Smooth muscle cell (in vitro differentiated cells): ENCODE data around the gene HEG1. TPM values are rescaled to one million over a fixed set of nuclear protein-coding genes. Genes with fewer than 3 reads are reported as not detected.

Experiments used
- DNase-seq: peaks from one replicate; lab custom pipeline; 2025; ENCODE audit not compliant: unreplicated experiment; lab: John Stamatoyannopoulos, UW
- H2AFZ ChIP-seq: fragments of 200-600 bp; sonication (generic); 2 replicates; pipeline ENCODE4 v1.6.0; 2016; ENCODE audit warnings: antibody characterized with exemption, low read depth, mild to moderate bottlenecking
- H3F3A ChIP-seq: fragments of 200-600 bp; sonication (generic); 2 replicates; pipeline ENCODE4 v1.6.0; 2017; ENCODE audit warnings: antibody characterized with exemption, low read depth
- H3K27ac ChIP-seq: fragments of 200-600 bp; sonication (generic); 2 replicates; pipeline ENCODE4 v1.5.1; 2016; ENCODE audit warnings: low read depth, mild to moderate bottlenecking
- H3K27me3 ChIP-seq: fragments of 200-600 bp; sonication (generic); 2 replicates; pipeline ENCODE4 v1.6.1; 2016; ENCODE audit warnings: low read depth, mild to moderate bottlenecking
- H3K36me3 ChIP-seq: fragments of 200-600 bp; sonication (generic); 2 replicates; pipeline ENCODE4 v1.5.1; 2016; ENCODE audit warnings: low read depth
- H3K4me1 ChIP-seq: fragments of 200-600 bp; sonication (generic); 2 replicates; pipeline ENCODE4 v1.5.1; 2016; ENCODE audit warnings: low read depth
- H3K4me2 ChIP-seq: fragments of 200-600 bp; sonication (generic); 2 replicates; pipeline ENCODE4 v1.6.0; 2016; ENCODE audit warnings: mild to moderate bottlenecking
- H3K4me3 ChIP-seq: fragments of 200-600 bp; sonication (generic); 2 replicates; pipeline ENCODE4 v1.5.1; 2016; ENCODE audit warnings: mild to moderate bottlenecking
- H3K79me2 ChIP-seq: fragments of 200-600 bp; sonication (generic); 2 replicates; pipeline ENCODE4 v1.6.0; 2016; ENCODE audit warnings: low read depth, mild to moderate bottlenecking
- H3K9ac ChIP-seq: fragments of 200-600 bp; sonication (generic); 2 replicates; pipeline ENCODE4 v1.6.0; 2016; ENCODE audit warnings: low read depth
- H3K9me3 ChIP-seq: fragments of 200-600 bp; sonication (generic); replicated peaks from 2 replicates; pipeline ENCODE4 v1.5.1; 2016; ENCODE audit warnings: low read depth
- H4K20me1 ChIP-seq: fragments of 200-600 bp; sonication (generic); 2 replicates; pipeline ENCODE4 v1.6.0; 2016; ENCODE audit warnings: low read depth
- CTCF ChIP-seq: fragments of 200-600 bp; sonication (generic); IDR thresholded peaks from 2 replicates; pipeline ENCODE4 v1.5.1; 2017; ENCODE audit warnings: borderline replicate concordance, mild to moderate bottlenecking, antibody characterized with exemption; ENCODE audit not compliant: insufficient read depth, poor library complexity, severe bottlenecking
- WGBS: methylation state at CpG from one replicate; pipeline ENCODE4 v1.1.7; 2016; ENCODE audit warnings: low lambda C conversion rate; 5-methylcytosine and 5-hydroxymethylcytosine counted together
- polyA plus RNA-seq: library from polyadenylated mRNA; unstranded; fragments of >200 nt; fragmentation: Nextera tagmentation; extraction: Ambion mirVana; gene quantifications from 2 replicates; pipeline ENCODE4 v1.2.1, GENCODE V29; 2016
- total RNA-seq: library from RNA; depleted of rRNA; stranded (reverse); fragments of >200 nt; gene quantifications from 2 replicates; pipeline ENCODE4 v1.2.3, GENCODE V29; 2014

HEG1 gene
- total and polyA plus RNA-seq, 2 experiments from 2014 or later = 28.0 to 50.3 TPM

- 56% methylated on average over 7 of the region's 7 CpGs for WGBS
- Histone ChIP-seq H4K20me1 (no peaks in the 10 kb centered on the region), H3K79me2 (no peaks in the 10 kb centered on the region), H3K4me1 (no peaks in the 10 kb centered on the region), H3F3A (peaks cover 7% of the 10 kb centered on the region), H3K27ac (peak overlapping the region; percentile 89), H3K9ac (peak overlapping the region; percentile 46), H3K36me3 (peaks cover 4% of the 10 kb centered on the region), H3K4me3 (no peak overlapping the region), H3K4me2 (peak overlapping the region; percentile 38), H3K9me3 (no peaks in the 10 kb centered on the region), H3K27me3 (no peaks in the 10 kb centered on the region), H2AFZ (no peak overlapping the region)
- no peak for DNase-seq
- TF ChIP-seq CTCF = peak; percentile 45
Measured at GRCh38 chr3:124986192-124987143, 69.3 kb downstream of the HEG1 start.

- no peaks in the 10 kb centered on the region for H4K20me1 ChIP-seq
- no peaks in the 10 kb centered on the region for H3K36me3 ChIP-seq
- H3K4me1 ChIP-seq = no peaks in the 10 kb centered on the region
- H3K27ac ChIP-seq = peak overlapping the region; percentile 89
- WGBS = 26% methylated on average over 4 of the region's 4 CpGs
- H3K4me2 ChIP-seq = peak overlapping the region; percentile 38
- no peak overlapping the region for H3K4me3 ChIP-seq
- no peak for TF ChIP-seq CTCF
- no peak overlapping the region for H2AFZ ChIP-seq
- no peak for DNase-seq
- no peaks in the 10 kb centered on the region for H3K9me3 ChIP-seq
- no peaks in the 10 kb centered on the region for H3K79me2 ChIP-seq
- peaks cover 5% of the 10 kb centered on the region for H3F3A ChIP-seq
- peak overlapping the region; percentile 46 for H3K9ac ChIP-seq
- no peaks in the 10 kb centered on the region for H3K27me3 ChIP-seq
Measured at GRCh38 chr3:124985349-124985748, 70.4 kb downstream of the HEG1 start.

GRCh38 chr3:124984754-124985153, 71.0 kb downstream of the HEG1 start:
- no peak overlapping the region for H2AFZ ChIP-seq
- H4K20me1 ChIP-seq = no peaks in the 10 kb centered on the region
- no peak overlapping the region for H3K9ac ChIP-seq
- no peaks in the 10 kb centered on the region for H3K27me3 ChIP-seq
- no peaks in the 10 kb centered on the region for H3K79me2 ChIP-seq
- peaks cover 5% of the 10 kb centered on the region for H3F3A ChIP-seq
- no peaks in the 10 kb centered on the region for H3K4me1 ChIP-seq
- peak overlapping the region; percentile 38 for H3K4me2 ChIP-seq
- TF ChIP-seq CTCF = no peak
- H3K36me3 ChIP-seq = no peaks in the 10 kb centered on the region
- H3K9me3 ChIP-seq = no peaks in the 10 kb centered on the region
- H3K4me3 ChIP-seq = no peak overlapping the region
- H3K27ac ChIP-seq = peak overlapping the region; percentile 89
- no peak for DNase-seq
- WGBS = 91% methylated on average over 3 of the region's 3 CpGs

- 100% methylated on average over 2 of the region's 2 CpGs for WGBS
- Histone ChIP-seq H3K9ac (no peak overlapping the region), H3K27ac (no peak overlapping the region), H2AFZ (no peak overlapping the region), H3K4me2 (no peak overlapping the region), H3K4me1 (no peaks in the 10 kb centered on the region), H3K9me3 (no peaks in the 10 kb centered on the region), H4K20me1 (no peaks in the 10 kb centered on the region), H3K27me3 (no peaks in the 10 kb centered on the region), H3K79me2 (no peaks in the 10 kb centered on the region), H3K4me3 (no peak overlapping the region), H3F3A (peaks cover 5% of the 10 kb centered on the region), H3K36me3 (no peaks in the 10 kb centered on the region)
- DNase-seq = no peak
- TF ChIP-seq CTCF = no peak
Measured at GRCh38 chr3:124982855-124983254, 72.9 kb downstream of the HEG1 start.
